ENCODE measurements around the gene MDGA2. TPM values are rescaled to one million over a fixed set of nuclear protein-coding genes. Genes with fewer than 3 reads are reported as not detected.
"Not testable (repeated sequence)": the region's sequence is repeated elsewhere in the genome, so short reads cannot be mapped to it uniquely, and the experiment has no call there.

Gene MDGA2
- total RNA-seq, 1 experiment from 2014 or later: not detected

DNA sequence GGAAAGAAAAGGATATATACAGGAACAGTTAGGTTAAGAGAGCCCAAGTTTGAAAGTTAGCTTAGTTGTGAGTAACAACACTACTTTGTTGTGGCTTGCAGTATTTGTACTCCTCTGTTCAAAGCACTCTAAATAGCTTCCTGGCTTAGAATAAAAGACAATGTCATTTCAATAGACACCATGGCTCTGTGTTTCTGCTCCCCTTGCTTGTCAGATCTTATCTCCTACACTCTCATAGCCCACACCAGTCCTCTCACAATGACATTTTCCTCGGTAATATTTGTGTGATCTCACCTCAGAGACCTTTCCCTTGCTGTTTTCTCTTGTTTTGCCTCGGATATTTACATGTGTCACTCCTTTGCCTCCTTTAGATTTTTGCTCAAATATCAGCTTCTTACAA is 418.4 kb downstream of the MDGA2 start:
- no peak for DNase-seq (ENCODE audit: low read depth in 1 of 2, low spot score in 2 of 2)
- H3K9me3 ChIP-seq (replicated peaks): no peaks in the 10 kb centered on the region
- no peak overlapping the region for H3K4me3 ChIP-seq
- H3K36me3 ChIP-seq: no peaks in the 10 kb centered on the region
- no peak overlapping the region for H3K27ac ChIP-seq
- no peaks in the 10 kb centered on the region for H3K4me1 ChIP-seq (replicated peaks)
- H3K27me3 ChIP-seq (replicated peaks): no peaks in the 10 kb centered on the region

DNA sequence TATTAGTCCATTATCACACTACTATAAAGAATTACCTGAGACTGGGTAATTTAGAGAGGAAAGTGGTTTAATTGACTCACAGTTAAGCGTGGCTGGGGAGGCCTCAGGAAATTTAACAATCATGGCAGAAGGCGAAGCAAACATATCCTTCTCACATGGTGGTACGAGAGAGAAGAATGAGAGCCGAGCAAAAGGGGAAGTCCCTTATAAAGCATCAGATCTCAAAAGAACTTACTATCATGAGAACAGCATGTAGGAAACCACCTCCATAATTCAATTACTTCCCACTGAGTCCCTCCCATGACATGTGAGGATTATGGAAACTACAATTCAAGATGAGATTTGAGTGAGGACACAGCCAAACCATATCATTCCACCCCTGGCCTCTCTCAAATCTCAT is 422.6 kb downstream of the MDGA2 start:
- no peak overlapping the region for H3K4me3 ChIP-seq
- H3K36me3 ChIP-seq: no peaks in the 10 kb centered on the region
- H3K27me3 ChIP-seq (replicated peaks): no peaks in the 10 kb centered on the region
- no peaks in the 10 kb centered on the region for H3K4me1 ChIP-seq (replicated peaks)
- H3K9me3 ChIP-seq (replicated peaks): 0 out of 2 replicates have a peak, but pooled peaks cover 2% of the 10 kb centered on the region
- DNase-seq (ENCODE audit: low read depth in 1 of 2, low spot score in 2 of 2): no peak
- no peak overlapping the region for H3K27ac ChIP-seq

DNA sequence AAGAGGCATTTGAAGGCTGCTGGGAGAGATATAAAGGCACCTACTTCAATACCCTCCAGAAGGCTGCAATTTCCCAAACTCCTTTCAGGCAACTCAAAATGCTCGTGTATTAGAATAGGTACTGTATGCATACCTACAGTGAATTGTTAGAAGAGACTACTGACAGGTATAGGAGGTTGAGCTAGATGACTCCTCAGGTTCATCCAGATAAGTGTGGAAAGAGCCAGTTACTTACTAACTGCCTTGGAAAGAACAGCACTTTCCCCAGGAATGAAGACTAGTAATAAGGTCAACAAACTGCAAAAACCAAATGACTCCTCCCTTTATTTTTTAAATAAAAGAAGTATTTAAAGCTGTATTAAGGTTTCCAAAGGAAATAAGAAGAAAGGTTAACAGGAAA is 429.0 kb downstream of the MDGA2 start:
- Histone ChIP-seq H3K36me3 (no peaks in the 10 kb centered on the region), H3K4me3 (no peak overlapping the region), H3K4me1 (replicated peaks) (no peaks in the 10 kb centered on the region), H3K9me3 (replicated peaks) (0 out of 2 replicates have a peak, but pooled peaks cover 2% of the 10 kb centered on the region), H3K27ac (no peak overlapping the region), H3K27me3 (replicated peaks) (no peaks in the 10 kb centered on the region)
- DNase-seq (ENCODE audit: low read depth in 1 of 2, low spot score in 2 of 2): no peak

DNA sequence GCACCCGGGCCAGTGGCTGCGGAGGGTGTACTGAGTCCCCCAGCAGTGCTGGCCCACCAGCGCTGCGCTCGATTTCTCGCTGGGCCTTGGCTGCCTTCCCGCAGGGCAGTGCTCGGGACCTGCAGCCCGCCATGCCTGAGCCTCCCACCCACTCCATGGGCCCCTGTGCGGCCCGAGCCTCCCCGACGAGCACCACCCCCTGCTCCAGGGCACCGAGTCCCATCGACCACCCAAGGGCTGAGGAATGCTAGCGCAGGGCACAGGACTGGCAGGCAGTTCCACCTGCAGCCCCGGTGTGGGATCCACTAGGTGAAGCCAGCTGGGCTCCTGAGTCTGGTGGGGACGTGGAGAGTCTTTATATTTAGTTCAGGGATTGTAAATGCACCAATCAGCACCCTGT is 432.8 kb downstream of the MDGA2 start:
- not testable (repeated sequence) for H3K9me3 ChIP-seq (replicated peaks); H3K4me3 ChIP-seq; H3K36me3 ChIP-seq; H3K27me3 ChIP-seq (replicated peaks); H3K4me1 ChIP-seq (replicated peaks); DNase-seq (ENCODE audit: low read depth in 1 of 2, low spot score in 2 of 2); H3K27ac ChIP-seq

DNA sequence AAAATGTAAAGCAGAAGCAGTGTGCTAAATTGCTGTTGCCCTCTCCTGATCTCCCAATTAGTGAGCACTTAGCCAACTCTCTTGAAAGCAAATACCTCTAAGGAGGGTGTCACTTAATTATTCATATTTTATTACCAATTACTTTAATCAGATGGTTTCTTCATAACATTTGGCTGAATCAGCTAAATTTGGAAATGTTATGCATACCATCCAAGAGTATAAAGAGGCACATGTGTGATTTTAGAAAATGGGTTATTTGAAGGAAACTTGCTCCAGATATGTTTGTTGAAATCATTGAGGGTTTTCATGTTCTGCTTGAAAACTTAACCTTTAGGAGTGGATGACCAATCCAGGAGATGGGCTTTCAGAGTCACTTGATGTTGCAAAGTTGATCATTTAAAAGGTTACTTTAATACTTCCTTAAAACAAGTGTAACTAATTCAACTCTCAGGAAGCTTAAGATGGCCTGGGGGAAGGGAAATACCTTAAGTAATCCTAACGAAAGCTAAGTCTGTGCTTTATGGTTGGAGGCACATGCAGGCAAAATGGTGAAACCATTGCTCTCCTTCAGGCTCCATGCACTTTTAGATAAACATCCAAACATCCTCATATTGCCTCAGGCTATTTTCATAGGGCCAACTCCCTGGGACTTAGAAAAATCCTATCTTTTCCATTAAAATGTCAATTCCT is 434.5 kb downstream of the MDGA2 start:
- Histone ChIP-seq H3K4me3 (no peak overlapping the region), H3K9me3 (replicated peaks) (no peaks in the 10 kb centered on the region), H3K36me3 (no peaks in the 10 kb centered on the region), H3K4me1 (replicated peaks) (no peaks in the 10 kb centered on the region), H3K27ac (no peak overlapping the region), H3K27me3 (replicated peaks) (no peaks in the 10 kb centered on the region)
- no peak for DNase-seq (ENCODE audit: low read depth in 1 of 2, low spot score in 2 of 2)

DNA sequence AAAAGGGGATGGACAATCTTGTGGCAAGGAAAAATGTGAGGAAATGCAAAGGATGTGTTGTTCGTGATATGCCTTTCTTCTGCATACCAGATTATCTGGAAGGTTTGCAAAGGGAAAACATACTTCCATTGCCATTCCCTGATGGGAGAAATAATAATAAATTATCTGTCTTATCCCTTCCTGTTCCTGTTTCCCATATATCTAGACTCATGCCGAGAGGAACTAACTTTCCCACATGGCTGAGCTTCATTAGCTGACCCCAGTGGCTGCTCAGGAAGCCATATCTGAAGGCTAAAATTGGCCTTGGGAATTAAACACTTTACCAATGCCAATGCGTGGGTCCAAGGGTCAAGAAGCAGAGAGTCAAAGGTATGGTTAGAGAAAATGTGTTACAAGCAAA is 439.8 kb downstream of the MDGA2 start:
- H3K4me1 ChIP-seq (replicated peaks): no peaks in the 10 kb centered on the region
- no peak for DNase-seq (ENCODE audit: low read depth in 1 of 2, low spot score in 2 of 2)
- H3K27me3 ChIP-seq (replicated peaks): no peaks in the 10 kb centered on the region
- H3K9me3 ChIP-seq (replicated peaks): no peaks in the 10 kb centered on the region
- no peak overlapping the region for H3K4me3 ChIP-seq
- no peaks in the 10 kb centered on the region for H3K36me3 ChIP-seq
- no peak overlapping the region for H3K27ac ChIP-seq

DNA sequence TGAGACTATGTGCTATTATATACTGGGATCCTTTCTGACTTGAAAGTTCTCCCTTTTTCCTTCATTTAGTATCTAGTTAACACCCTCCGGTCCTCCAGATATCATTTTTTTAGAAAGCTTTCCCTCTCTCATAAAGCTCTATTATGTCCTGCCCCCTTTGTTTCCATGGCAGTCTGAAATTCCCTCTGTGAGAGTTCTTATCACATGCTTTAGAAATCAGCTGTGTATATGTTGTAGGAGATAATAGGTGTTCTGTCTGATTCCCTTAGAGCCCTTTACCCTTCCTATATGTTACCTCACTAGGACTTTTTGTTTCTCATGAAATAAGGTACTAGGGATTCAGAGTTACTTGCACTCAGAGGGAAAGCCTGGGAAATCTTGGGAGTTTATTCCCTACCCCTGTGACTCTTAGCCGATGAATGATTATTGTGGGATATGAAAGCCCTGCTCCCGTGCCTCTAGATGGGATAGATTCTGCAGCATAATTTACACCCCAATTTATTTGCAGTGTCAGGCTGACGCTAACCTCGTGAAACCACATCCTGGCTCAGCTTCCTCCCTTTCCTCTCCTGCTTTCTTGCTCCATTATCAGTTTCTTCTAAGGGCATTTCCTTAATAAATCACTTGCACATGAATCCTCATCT is 448.4 kb downstream of the MDGA2 start:
- Histone ChIP-seq H3K27me3 (replicated peaks) (no peaks in the 10 kb centered on the region), H3K36me3 (no peaks in the 10 kb centered on the region), H3K4me1 (replicated peaks) (no peaks in the 10 kb centered on the region), H3K4me3 (no peak overlapping the region), H3K9me3 (replicated peaks) (no peaks in the 10 kb centered on the region), H3K27ac (no peak overlapping the region)
- DNase-seq (ENCODE audit: low read depth in 1 of 2, low spot score in 2 of 2): no peak

DNA sequence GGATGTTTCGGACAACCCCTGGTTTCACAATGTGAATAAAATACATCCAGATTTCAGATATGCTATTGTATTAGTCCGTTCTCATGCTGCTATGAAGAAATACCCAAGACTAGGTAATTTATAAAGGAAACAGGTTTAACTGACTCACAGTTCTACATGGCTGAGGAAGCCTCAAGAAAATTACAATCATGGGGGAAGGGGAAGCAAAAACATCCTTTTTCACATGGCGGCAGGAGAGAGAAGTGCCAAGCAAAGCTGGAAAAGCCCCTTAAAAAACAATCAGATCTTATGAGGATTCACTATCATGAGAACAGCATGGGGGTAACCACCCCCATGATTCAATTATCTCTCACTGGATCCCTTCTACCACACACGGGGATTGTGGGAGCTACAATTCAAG is 451.7 kb downstream of the MDGA2 start:
- Histone ChIP-seq H3K9me3 (replicated peaks) (no peaks in the 10 kb centered on the region), H3K27ac (no peak overlapping the region), H3K4me1 (replicated peaks) (no peaks in the 10 kb centered on the region), H3K27me3 (replicated peaks) (no peaks in the 10 kb centered on the region), H3K36me3 (no peaks in the 10 kb centered on the region), H3K4me3 (no peak overlapping the region)
- DNase-seq (ENCODE audit: low read depth in 1 of 2, low spot score in 2 of 2): no peak

DNA sequence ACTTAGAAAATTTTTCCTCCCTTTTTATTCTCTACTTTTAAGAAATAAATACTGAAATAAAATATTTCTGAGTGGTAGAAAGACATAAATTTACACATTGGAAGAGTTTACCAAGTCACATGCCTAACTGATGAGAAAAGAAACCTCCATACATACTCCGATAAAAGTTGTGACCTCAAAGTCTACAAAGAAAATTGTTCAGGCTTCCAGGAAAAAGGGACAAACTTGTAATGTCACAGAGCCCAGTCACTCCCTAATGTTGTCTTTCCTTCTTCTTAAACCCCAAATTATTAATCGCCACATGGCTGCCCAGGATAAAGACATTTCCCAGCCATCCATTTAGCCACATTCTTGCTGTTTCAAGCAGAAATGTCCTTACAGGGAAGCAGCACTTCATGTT is 455.3 kb downstream of the MDGA2 start:
- no peak overlapping the region for H3K4me3 ChIP-seq
- DNase-seq (ENCODE audit: low read depth in 1 of 2, low spot score in 2 of 2): no peak
- no peaks in the 10 kb centered on the region for H3K36me3 ChIP-seq
- no peak overlapping the region for H3K27ac ChIP-seq
- H3K9me3 ChIP-seq (replicated peaks): no peaks in the 10 kb centered on the region
- H3K27me3 ChIP-seq (replicated peaks): no peaks in the 10 kb centered on the region
- H3K4me1 ChIP-seq (replicated peaks): no peaks in the 10 kb centered on the region

DNA sequence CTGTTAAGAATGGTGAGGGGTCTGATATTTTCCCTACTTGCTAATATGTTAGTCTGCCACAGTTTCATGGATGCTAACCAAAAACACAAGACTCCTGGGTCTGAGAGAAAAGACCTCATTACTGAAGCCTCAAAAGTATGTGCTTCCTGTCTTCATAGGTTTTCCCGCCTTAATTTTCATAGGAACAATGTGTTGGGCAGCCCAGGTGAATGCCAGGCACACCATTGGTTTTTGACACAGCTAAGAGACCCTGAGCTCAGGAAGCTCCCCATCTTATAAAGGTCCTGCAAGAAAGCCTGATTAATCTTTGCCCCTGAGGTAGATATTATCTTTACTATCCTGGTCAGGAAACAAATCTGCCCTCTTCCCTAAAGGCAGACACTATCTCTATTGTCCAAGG is 464.1 kb downstream of the MDGA2 start:
- no peak for DNase-seq (ENCODE audit: low read depth in 1 of 2, low spot score in 2 of 2)
- H3K4me3 ChIP-seq: no peak overlapping the region
- no peaks in the 10 kb centered on the region for H3K36me3 ChIP-seq
- no peak overlapping the region for H3K27ac ChIP-seq
- H3K9me3 ChIP-seq (replicated peaks): no peaks in the 10 kb centered on the region
- H3K27me3 ChIP-seq (replicated peaks): no peaks in the 10 kb centered on the region
- H3K4me1 ChIP-seq (replicated peaks): no peaks in the 10 kb centered on the region

DNA sequence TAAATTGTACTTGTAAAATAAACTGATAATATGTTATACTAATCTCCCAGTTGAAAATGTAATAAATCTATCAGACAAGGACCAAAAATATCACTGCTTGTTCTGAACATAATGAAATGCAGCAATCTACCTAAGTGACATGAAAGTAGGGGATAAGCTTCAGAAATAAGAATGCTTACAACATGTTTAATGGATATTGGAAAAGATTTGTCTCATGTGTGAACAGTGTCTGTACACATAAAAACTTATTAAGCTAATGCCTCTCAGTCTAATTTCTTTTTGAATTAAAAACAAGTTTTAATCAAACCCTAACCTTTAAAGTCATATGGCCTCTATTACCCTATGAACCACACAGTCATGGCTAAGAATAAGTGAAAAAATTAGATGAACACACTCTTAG is 465.3 kb downstream of the MDGA2 start:
- no peaks in the 10 kb centered on the region for H3K4me1 ChIP-seq (replicated peaks)
- no peak overlapping the region for H3K27ac ChIP-seq
- H3K4me3 ChIP-seq: no peak overlapping the region

DNA sequence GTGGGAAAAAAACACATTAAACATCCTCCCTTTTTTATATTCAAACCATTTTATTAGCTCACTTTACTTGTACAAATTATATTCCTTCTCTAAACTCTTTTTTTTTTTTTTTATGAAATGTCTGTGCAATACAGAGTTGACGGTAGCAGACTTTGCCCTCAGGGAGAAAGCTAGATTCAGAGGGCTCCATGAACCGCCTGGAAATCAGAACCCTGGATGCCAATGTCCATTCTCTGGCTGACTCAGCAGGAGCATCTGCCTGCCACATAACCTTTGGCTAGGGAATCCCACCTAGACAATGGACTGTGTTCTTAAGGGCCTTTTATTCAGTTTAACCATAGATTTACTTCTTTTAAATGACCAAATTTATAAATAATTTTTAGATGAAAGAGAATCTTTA is 467.0 kb downstream of the MDGA2 start:
- DNase-seq (ENCODE audit: low read depth in 1 of 2, low spot score in 2 of 2): no peak
- Histone ChIP-seq H3K9me3 (replicated peaks) (no peaks in the 10 kb centered on the region), H3K4me1 (replicated peaks) (no peaks in the 10 kb centered on the region), H3K27me3 (replicated peaks) (no peaks in the 10 kb centered on the region), H3K36me3 (no peaks in the 10 kb centered on the region), H3K4me3 (no peak overlapping the region), H3K27ac (no peak overlapping the region)

More for the DNA sequence above, 465.3 kb downstream of the MDGA2 start:
- DNase-seq (ENCODE audit: low read depth in 1 of 2, low spot score in 2 of 2): no peak
- H3K9me3 ChIP-seq (replicated peaks): no peaks in the 10 kb centered on the region
- H3K27me3 ChIP-seq (replicated peaks): no peaks in the 10 kb centered on the region
- no peaks in the 10 kb centered on the region for H3K36me3 ChIP-seq

DNA sequence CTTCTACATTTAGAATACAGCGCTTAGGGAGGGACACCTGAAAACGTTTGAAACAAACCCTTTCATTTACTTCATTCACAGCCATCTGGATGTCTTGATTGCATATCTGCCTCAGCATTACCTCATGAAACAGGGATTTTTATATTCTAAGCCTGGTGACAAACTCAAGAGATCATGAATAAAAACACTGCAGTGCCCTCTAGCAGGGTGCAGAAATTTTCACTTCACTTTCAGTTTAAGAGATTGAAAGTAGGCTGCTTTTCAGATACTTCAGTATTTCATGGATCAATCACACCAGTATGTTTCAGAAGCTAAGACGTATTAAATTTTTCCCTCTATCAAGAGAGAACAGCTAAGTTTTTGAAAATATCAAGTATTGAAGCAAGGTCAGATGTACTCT is 467.8 kb downstream of the MDGA2 start:
- H3K27ac ChIP-seq: no peak overlapping the region
- H3K4me1 ChIP-seq (replicated peaks): no peaks in the 10 kb centered on the region
- no peak for DNase-seq (ENCODE audit: low read depth in 1 of 2, low spot score in 2 of 2)
- H3K9me3 ChIP-seq (replicated peaks): no peaks in the 10 kb centered on the region
- H3K4me3 ChIP-seq: no peak overlapping the region
- H3K27me3 ChIP-seq (replicated peaks): no peaks in the 10 kb centered on the region
- H3K36me3 ChIP-seq: no peaks in the 10 kb centered on the region

DNA sequence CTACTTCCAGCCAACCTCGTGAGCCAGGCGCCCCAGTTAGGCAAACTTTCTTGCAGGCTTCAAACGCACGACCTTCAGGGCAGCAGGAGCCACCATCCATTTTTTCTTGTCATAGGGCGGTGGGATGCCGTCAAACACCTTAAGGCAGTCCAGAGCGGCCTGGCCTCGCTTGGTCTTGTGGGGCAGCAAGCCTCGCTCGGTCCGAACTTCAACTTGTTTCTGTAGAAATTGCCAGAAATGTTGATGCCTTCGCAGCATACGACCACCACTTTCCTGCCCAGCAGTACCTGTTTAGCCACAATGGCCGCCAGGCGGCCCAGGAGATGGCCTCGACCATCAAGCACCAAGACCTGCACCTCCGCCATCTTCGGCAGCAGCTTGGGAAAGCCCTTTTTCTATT is 474.7 kb downstream of the MDGA2 start:
- H3K27me3 ChIP-seq (replicated peaks): no peaks in the 10 kb centered on the region
- no peaks in the 10 kb centered on the region for H3K36me3 ChIP-seq
- H3K27ac ChIP-seq: no peak overlapping the region
- no peak for DNase-seq (ENCODE audit: low read depth in 1 of 2, low spot score in 2 of 2)
- no peak overlapping the region for H3K4me3 ChIP-seq
- no peaks in the 10 kb centered on the region for H3K4me1 ChIP-seq (replicated peaks)
- H3K9me3 ChIP-seq (replicated peaks): no peaks in the 10 kb centered on the region

DNA sequence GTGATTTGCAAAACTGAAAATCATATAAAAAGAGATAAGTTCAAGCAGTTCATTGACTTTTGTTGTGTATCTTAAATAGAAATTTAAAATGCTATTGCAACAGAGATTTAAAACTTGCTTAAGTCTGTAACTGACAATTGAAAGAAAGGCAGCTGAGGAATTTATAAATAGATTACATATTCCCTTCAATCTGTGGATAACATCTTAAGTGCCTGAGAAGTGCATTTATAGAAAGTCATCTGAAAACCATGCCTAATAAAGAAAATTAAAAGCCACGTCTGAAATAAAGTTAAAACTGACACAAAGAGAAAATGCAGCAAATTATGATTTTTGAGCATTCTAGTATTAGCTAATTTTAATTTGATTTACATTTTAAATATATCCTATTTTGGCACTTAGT is 479.8 kb downstream of the MDGA2 start:
- no peak for DNase-seq (ENCODE audit: low read depth in 1 of 2, low spot score in 2 of 2)
- no peaks in the 10 kb centered on the region for H3K9me3 ChIP-seq (replicated peaks)
- no peak overlapping the region for H3K27ac ChIP-seq
- H3K4me1 ChIP-seq (replicated peaks): no peaks in the 10 kb centered on the region
- no peaks in the 10 kb centered on the region for H3K27me3 ChIP-seq (replicated peaks)
- H3K4me3 ChIP-seq: no peak overlapping the region
- H3K36me3 ChIP-seq: no peaks in the 10 kb centered on the region

All from SJSA1 (cell line).